NB4 (cell line): Measurements from ENCODE around the gene TCEANC.
A peak's percentile ranks its signal among the peaks of the same experiment; 100 is the strongest.

Source experiments
- DNase-seq: peaks from one replicate; pipeline ENCODE4 v3.0.0; 2010; ENCODE audit warnings: low read depth
- H3K4me3 ChIP-seq: one replicate; pipeline ENCODE4 v1.5.1; 2011; ENCODE audit warnings: mild to moderate bottlenecking, low read depth, low read length, moderate library complexity
- MAX ChIP-seq: IDR thresholded peaks from 2 replicates; pipeline ENCODE4 v1.6.1; 2011; ENCODE audit warnings: low read depth, low read length
- MYC ChIP-seq: IDR thresholded peaks from 2 replicates; pipeline ENCODE4 v1.6.1; 2011; ENCODE audit warnings: low read depth, low read length
- POLR2A ChIP-seq: IDR thresholded peaks from 2 replicates; pipeline ENCODE4 v1.6.1; 2011; ENCODE audit warnings: mild to moderate bottlenecking; ENCODE audit not compliant: insufficient read length; ENCODE audit errors: extremely low read depth
- TF ChIP-seq, protein P1 (sequence below): IDR thresholded peaks from one replicate; pipeline ENCODE4 v1.5.1; 2012; ENCODE audit warnings: low read depth, low read length

The TCEANC gene

DNA sequence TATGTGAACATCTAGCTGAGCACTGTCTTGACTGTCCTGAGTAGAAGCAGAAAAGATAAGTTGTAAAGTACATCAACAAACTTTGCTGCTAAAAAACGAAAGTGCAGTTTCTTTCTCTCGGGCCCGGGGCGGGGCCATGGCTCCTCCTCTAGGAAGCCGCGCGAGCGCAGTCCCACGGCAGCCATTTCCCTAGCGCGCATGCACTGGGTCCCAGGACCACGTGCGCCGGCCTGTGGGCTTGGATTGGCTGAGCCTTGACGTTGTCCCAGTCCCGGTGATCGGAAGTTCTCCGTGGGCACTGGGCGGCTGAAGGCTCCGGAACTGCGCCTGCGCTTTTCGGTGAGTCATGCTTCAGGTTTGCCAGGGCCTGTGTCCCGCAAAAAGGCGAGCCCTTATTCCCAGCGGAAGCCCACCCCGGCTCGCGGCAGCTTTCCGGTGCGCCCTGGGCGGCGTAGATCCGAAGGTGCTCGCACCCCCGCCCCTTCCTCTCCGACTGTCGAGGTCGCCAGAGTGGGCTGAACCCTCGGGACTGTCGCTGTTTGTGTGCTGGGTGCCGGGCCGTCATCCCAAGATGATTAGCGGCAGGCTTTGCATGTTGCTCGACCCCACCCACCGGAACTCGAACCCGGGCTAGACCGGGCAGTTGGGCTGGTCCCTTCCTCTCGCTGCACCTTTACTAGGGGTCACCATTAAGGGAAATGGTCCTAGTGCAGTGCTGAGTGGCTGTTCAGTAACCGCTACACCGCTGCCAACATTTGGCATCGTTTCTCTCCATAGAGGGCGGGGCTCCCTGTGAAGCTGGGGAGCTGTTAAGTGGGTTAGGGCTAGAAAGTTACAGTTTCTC, at the start of gene TCEANC:
TCEANC (plus strand) TSS at position 292 of the 844 bp plus-strand sequence. CDS start 9,368 bp downstream, outside the sequence.
- DNase-seq: peak; percentile 97
- H3K4me3 ChIP-seq: peak within 1 kb of the TSS; percentile 82
- peak; percentile 100 for TF ChIP-seq MAX
- TF ChIP-seq POLR2A: peak; percentile 35
- TF ChIP-seq MYC: peak; percentile 88
- TF ChIP-seq, protein P1, sequence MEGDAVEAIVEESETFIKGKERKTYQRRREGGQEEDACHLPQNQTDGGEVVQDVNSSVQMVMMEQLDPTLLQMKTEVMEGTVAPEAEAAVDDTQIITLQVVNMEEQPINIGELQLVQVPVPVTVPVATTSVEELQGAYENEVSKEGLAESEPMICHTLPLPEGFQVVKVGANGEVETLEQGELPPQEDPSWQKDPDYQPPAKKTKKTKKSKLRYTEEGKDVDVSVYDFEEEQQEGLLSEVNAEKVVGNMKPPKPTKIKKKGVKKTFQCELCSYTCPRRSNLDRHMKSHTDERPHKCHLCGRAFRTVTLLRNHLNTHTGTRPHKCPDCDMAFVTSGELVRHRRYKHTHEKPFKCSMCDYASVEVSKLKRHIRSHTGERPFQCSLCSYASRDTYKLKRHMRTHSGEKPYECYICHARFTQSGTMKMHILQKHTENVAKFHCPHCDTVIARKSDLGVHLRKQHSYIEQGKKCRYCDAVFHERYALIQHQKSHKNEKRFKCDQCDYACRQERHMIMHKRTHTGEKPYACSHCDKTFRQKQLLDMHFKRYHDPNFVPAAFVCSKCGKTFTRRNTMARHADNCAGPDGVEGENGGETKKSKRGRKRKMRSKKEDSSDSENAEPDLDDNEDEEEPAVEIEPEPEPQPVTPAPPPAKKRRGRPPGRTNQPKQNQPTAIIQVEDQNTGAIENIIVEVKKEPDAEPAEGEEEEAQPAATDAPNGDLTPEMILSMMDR: no peak

DNA sequence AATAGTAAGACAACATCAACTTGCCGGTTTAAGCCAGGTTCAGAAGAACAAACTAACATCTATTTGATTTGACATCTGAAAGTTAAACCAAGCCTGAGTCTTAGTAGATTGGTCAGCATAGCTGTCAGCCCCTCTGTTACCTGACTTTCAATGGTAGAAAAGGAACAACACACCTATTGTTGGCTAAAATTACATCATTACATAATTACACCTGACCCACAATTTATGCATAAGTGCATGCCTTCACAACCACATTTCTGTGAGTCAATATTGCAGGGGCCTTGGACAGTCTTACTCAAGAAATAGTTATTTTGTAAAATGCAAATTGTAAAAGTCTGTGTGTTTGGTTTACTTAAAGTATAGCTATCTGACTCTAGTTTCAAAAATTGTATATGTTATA, 47.3 kb upstream of the TCEANC start:
- no peak overlapping the region for H3K4me3 ChIP-seq
- TF ChIP-seq, protein P1: no peak
- TF ChIP-seq MAX: no peak
- TF ChIP-seq MYC: no peak
- no peak for TF ChIP-seq POLR2A
- DNase-seq: no peak

GRCh38 chrX:13607331-13607995, 45.5 kb upstream of the TCEANC start:
- no peak overlapping the region for H3K4me3 ChIP-seq
- TF ChIP-seq MYC (no peak), POLR2A (no peak), MAX (no peak)
- TF ChIP-seq, protein P1: no peak
- DNase-seq: no peak

GRCh38 chrX:13607996-13608365, 45.0 kb upstream of the TCEANC start:
- no peak overlapping the region for H3K4me3 ChIP-seq
- no peak for DNase-seq
- TF ChIP-seq, protein P1: no peak
- TF ChIP-seq POLR2A (no peak), MYC (no peak), MAX (no peak)

- TF ChIP-seq MYC (no peak), MAX (no peak), POLR2A (no peak)
- TF ChIP-seq, protein P1: no peak
- H3K4me3 ChIP-seq: no peak overlapping the region
- no peak for DNase-seq
These were observed 38.8 kb upstream of the TCEANC start for GRCh38 chrX:13614154-13614553.
